Lower leg skin (tissue), 3 donors: ENCODE results near the gene UBQLN3.

ENCODE experiments used
- CTCF ChIP-seq, 3 donors: fragments of 450-650 bp; IDR thresholded peaks; one replicate each; pipeline ENCODE4 v1.5.1; 2016; ENCODE audit warnings: antibody characterized with exemption in 3 of 3, mild to moderate bottlenecking in 3 of 3, moderate library complexity in 2 of 3
- POLR2A ChIP-seq, 2 donors: fragments of 450-650 bp; IDR thresholded peaks; one replicate each; pipeline ENCODE4 v1.6.1; 2016 to 2017; ENCODE audit warnings: antibody characterized with exemption in 2 of 2, mild to moderate bottlenecking in 1 of 2, moderate library complexity in 1 of 2

DNA sequence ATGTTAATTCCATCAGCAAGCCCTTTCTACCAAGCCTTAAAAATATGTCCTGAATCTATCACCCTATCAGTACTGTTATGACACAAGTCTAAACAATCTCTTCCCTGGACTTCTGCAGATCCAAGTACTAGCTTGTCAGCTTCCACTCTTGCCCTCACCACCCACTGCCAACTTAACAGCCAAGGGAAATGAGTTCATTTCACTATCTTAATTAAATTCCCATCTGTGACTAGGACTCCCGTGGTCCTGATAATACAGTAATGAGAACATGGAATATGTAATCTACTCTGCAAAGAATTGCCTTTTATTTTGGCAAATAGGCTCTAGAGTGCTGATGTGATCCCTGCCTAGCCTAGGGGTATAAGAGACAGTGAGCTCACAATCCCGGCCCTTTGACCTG, 10.1 kb downstream of the UBQLN3 start:
- TF ChIP-seq POLR2A (IDR thresholded peaks at IDR 0.05) (no peak), CTCF (IDR thresholded peaks at IDR 0.05) (no peak)
